PFSK-1 (cell line): ENCODE data around the gene SLIT3.

Experiments used
- POLR2AphosphoS5 ChIP-seq: IDR thresholded peaks from 2 replicates; pipeline ENCODE4 v1.6.1; 2012; ENCODE audit warnings: low read depth, mild to moderate bottlenecking, control low read depth, low read length, moderate library complexity
- SIN3A ChIP-seq: IDR thresholded peaks from 2 replicates; pipeline ENCODE4 v1.6.1; 2012; ENCODE audit warnings: mild to moderate bottlenecking, low read length, moderate library complexity, borderline replicate concordance; ENCODE audit not compliant: insufficient read depth
- TAF1 ChIP-seq: IDR thresholded peaks from 2 replicates; pipeline ENCODE4 v1.6.1; 2012; ENCODE audit warnings: low read length, control low read depth, borderline replicate concordance; ENCODE audit not compliant: insufficient read depth
- TF ChIP-seq, protein P1 (sequence below), 2 experiments: IDR thresholded peaks; 2 replicates each; pipeline versions ENCODE4 v1.6.1 to v1.8.0; 2011 to 2012; ENCODE audit warnings: low read depth in 2 of 2, low read length in 2 of 2, control low read depth in 1 of 2, inconsistent platforms in 1 of 2, mild to moderate bottlenecking in 1 of 2, moderate library complexity in 1 of 2; ENCODE audit not compliant: insufficient read depth in 1 of 2

DNA sequence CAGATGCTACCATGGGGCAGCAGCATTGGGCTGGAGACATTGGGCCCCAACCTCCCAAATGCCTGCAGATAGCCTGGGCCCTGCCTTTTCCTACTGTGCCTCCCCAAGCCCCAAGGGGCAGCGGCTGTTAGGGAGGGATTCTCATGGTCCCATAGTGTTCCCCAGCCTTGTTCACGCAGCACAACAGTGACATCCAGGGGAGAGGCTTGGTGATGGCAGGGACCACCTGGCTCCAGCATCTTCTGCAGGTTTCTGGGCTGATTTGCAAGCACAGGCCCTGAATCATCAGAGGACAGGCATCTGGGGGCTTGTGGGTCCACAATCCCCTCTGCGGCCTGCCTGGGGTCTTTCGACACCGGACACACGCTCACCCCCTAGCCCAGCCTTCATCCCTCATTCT lies 354.6 kb downstream of the SLIT3 start:
- TF ChIP-seq TAF1 (no peak), POLR2AphosphoS5 (no peak), SIN3A (no peak)
- TF ChIP-seq, protein P1, sequence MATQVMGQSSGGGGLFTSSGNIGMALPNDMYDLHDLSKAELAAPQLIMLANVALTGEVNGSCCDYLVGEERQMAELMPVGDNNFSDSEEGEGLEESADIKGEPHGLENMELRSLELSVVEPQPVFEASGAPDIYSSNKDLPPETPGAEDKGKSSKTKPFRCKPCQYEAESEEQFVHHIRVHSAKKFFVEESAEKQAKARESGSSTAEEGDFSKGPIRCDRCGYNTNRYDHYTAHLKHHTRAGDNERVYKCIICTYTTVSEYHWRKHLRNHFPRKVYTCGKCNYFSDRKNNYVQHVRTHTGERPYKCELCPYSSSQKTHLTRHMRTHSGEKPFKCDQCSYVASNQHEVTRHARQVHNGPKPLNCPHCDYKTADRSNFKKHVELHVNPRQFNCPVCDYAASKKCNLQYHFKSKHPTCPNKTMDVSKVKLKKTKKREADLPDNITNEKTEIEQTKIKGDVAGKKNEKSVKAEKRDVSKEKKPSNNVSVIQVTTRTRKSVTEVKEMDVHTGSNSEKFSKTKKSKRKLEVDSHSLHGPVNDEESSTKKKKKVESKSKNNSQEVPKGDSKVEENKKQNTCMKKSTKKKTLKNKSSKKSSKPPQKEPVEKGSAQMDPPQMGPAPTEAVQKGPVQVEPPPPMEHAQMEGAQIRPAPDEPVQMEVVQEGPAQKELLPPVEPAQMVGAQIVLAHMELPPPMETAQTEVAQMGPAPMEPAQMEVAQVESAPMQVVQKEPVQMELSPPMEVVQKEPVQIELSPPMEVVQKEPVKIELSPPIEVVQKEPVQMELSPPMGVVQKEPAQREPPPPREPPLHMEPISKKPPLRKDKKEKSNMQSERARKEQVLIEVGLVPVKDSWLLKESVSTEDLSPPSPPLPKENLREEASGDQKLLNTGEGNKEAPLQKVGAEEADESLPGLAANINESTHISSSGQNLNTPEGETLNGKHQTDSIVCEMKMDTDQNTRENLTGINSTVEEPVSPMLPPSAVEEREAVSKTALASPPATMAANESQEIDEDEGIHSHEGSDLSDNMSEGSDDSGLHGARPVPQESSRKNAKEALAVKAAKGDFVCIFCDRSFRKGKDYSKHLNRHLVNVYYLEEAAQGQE (IDR thresholded peaks at IDR 0.05; ENCODE audit: insufficient read depth in 1 of 2, low read depth in 2 of 2, low read length in 2 of 2), result no peak
